ENCODE data around the gene UBXN6.

The UBXN6 gene

GRCh38 chr19:4455719-4456475, 1.7 kb downstream of the UBXN6 start:
- peak; percentile 66 for DNase-seq

- peak; percentile 51 for DNase-seq
Observed at GRCh38 chr19:4454747-4455718, 2.6 kb downstream of the UBXN6 start.

- no peak for DNase-seq
Observed at GRCh38 chr19:4453232-4454179, 4.1 kb downstream of the UBXN6 start.

GRCh38 chr19:4452230-4452990, 5.2 kb downstream of the UBXN6 start:
- no peak for DNase-seq

GRCh38 chr19:4449639-4450028, 8.0 kb downstream of the UBXN6 start:
- no peak for DNase-seq

- DNase-seq, result no peak
Observed at GRCh38 chr19:4449022-4449638, 8.5 kb downstream of the UBXN6 start.

- no peak for DNase-seq
Observed at GRCh38 chr19:4448147-4448985, 9.2 kb downstream of the UBXN6 start.

GRCh38 chr19:4447327-4448146, 10.1 kb downstream of the UBXN6 start:
- DNase-seq, result no peak

- DNase-seq, result no peak
Observed at GRCh38 chr19:4446704-4447200, 10.8 kb downstream of the UBXN6 start.

GRCh38 chr19:4445963-4446703, 11.5 kb downstream of the UBXN6 start:
- DNase-seq, result no peak

- no peak for DNase-seq
Observed at GRCh38 chr19:4444765-4445741, 12.5 kb downstream of the UBXN6 start.

GRCh38 chr19:4443966-4444764, 13.4 kb downstream of the UBXN6 start:
- DNase-seq, result no peak

- DNase-seq, result no peak
Observed at GRCh38 chr19:4443188-4443587, 14.4 kb downstream of the UBXN6 start.

GRCh38 chr19:4442819-4443146, 14.8 kb downstream of the UBXN6 start:
- no peak for DNase-seq

- no peak for DNase-seq
Observed at GRCh38 chr19:4441994-4442818, 15.4 kb downstream of the UBXN6 start.

GRCh38 chr19:4439243-4439642, 18.4 kb downstream of the UBXN6 start:
- DNase-seq, result no peak

Measured in fibroblast of skin of right quadriceps (primary cell).